HCT116 (cell line): ENCODE results near the gene SERTAD2. TPM values are rescaled to one million over a fixed set of nuclear protein-coding genes. Genes with fewer than 3 reads are reported as not detected.

ENCODE experiments used
- ATAC-seq: fragments of 200-7000 bp; cut with Tn5 transposase; 2 replicates; pipeline ENCODE4 v1.9.1; 2020; ENCODE audit warnings: mild to moderate bottlenecking, moderate library complexity
- BruUV-seq: library from RNA; stranded (reverse); fragments of 400-500 nt; replicated peaks from 2 replicates; lab custom pipeline; 2021; lab: Mats Ljungman, UMichigan
- CTCF ChIA-PET: fragments of 300-600 bp; sonication (Branson Sonifier 250); formaldehyde crosslinking; loops from one replicate; lab custom pipeline; 2021; ENCODE audit warnings: antibody characterized with exemption; lab: Charles Lee
- POLR2A ChIA-PET: fragments of 300-600, 350-600 bp; sonication (Branson Sonifier 250); formaldehyde crosslinking; loops from one replicate; lab custom pipeline; 2021; ENCODE audit warnings: antibody characterized with exemption; lab: Charles Lee
- RAD21 ChIA-PET, 2 experiments: fragments of 300-600 bp; sonication (Branson Sonifier 250); formaldehyde crosslinking; loops; one replicate each; lab custom pipeline; 2023; ENCODE audit warnings: low total read pairs in 2 of 2; ENCODE audit not compliant: uncharacterized antibody in 2 of 2, unreplicated experiment in 2 of 2, low non-redundant PET in 1 of 2; lab: Charles Lee
- DNase-seq: peaks from one replicate; pipeline ENCODE4 v3.0.0-alpha.2; 2010; ENCODE audit warnings: low read depth, low spot score
- H2AFZ ChIP-seq: fragments of 200-600 bp; shearing (Covaris generic), sonication (generic); 2 replicates; pipeline ENCODE4 v1.6.1; 2017; ENCODE audit warnings: low read depth, mixed run types, mixed read lengths, antibody characterized with exemption, low read length; ENCODE audit not compliant: poor library complexity, severe bottlenecking
- H3K27ac ChIP-seq: 2 replicates; pipeline ENCODE4 v1.5.1; 2012; ENCODE audit warnings: low read depth, low read length
- H3K27me3 ChIP-seq: fragments of 200-600 bp; sonication (generic); 2 replicates; pipeline ENCODE4 v1.6.1; 2016; ENCODE audit warnings: mixed run types, low read length, mixed read lengths; ENCODE audit not compliant: insufficient read depth
- H3K36me3 ChIP-seq, 2 experiments: fragments of 200-500 bp in 1 of 2; fragments of 200-600 bp in 1 of 2; sonication (Bioruptor generic) in 1 of 2; sonication (generic) in 1 of 2; 2 replicates each; pipeline versions ENCODE4 v1.5.1 to v1.6.1; 2014 to 2016; ENCODE audit warnings: low read length in 2 of 2, inconsistent platforms in 1 of 2, mixed read lengths in 1 of 2, mixed run types in 1 of 2; ENCODE audit not compliant: insufficient read depth in 2 of 2, control insufficient read depth in 1 of 2
- H3K4me1 ChIP-seq, 2 experiments: fragments of 200-600 bp in 1 of 2; sonication (generic) in 1 of 2; 2 replicates each; pipeline versions ENCODE4 v1.5.1 to v1.6.1; 2012 to 2017; ENCODE audit warnings: low read length in 2 of 2, inconsistent platforms in 1 of 2, mild to moderate bottlenecking in 1 of 2, mixed read lengths in 1 of 2, mixed run types in 1 of 2, moderate library complexity in 1 of 2; ENCODE audit not compliant: insufficient read depth in 2 of 2, control insufficient read depth in 1 of 2
- H3K4me2 ChIP-seq: fragments of 200-600 bp; sonication (generic); 2 replicates; pipeline ENCODE4 v1.6.1; 2017; ENCODE audit warnings: mixed run types, low read length, mixed read lengths
- H3K4me3 ChIP-seq, 2 experiments: fragments of 200-600 bp in 1 of 2; sonication (generic) in 1 of 2; replicated peaks in 1 of 2; 2 replicates each; pipeline ENCODE4 v1.5.1; 2011 to 2016; ENCODE audit warnings: low read length in 2 of 2, control low read depth in 1 of 2, low read depth in 1 of 2, mild to moderate bottlenecking in 1 of 2, mixed read lengths in 1 of 2, mixed run types in 1 of 2
- H3K79me2 ChIP-seq: fragments of 200-600 bp; sonication (generic); 2 replicates; pipeline ENCODE4 v1.6.1; 2017; ENCODE audit warnings: mild to moderate bottlenecking, mixed run types, low read length, moderate library complexity, mixed read lengths; ENCODE audit not compliant: insufficient read depth
- H3K9ac ChIP-seq: fragments of 200-600 bp; sonication (generic); 2 replicates; pipeline ENCODE4 v1.6.1; 2016; ENCODE audit warnings: low read length, mixed read lengths
- H3K9me2 ChIP-seq: fragments of 200-600 bp; sonication (generic), shearing (Covaris generic); 2 replicates; pipeline ENCODE4 v1.6.1; 2017; ENCODE audit warnings: mixed run types, mild to moderate bottlenecking, moderate library complexity; ENCODE audit not compliant: insufficient read depth
- H3K9me3 ChIP-seq, 2 experiments: fragments of 200-500 bp in 1 of 2; fragments of 200-600 bp in 1 of 2; sonication (Bioruptor generic) in 1 of 2; sonication (generic) in 1 of 2; 2 replicates each; pipeline ENCODE4 v1.6.1; 2014 to 2017; ENCODE audit warnings: low read length in 2 of 2, mixed read lengths in 2 of 2, inconsistent platforms in 1 of 2, low read depth in 1 of 2, mild to moderate bottlenecking in 1 of 2, mixed run types in 1 of 2, moderate library complexity in 1 of 2; ENCODE audit not compliant: control insufficient read depth in 1 of 2, insufficient read depth in 1 of 2
- H4K20me1 ChIP-seq: fragments of 200-600 bp; sonication (generic), shearing (Covaris generic); 2 replicates; pipeline ENCODE4 v1.6.1; 2017; ENCODE audit warnings: mixed run types, mild to moderate bottlenecking, moderate library complexity; ENCODE audit not compliant: insufficient read depth
- CBX3 ChIP-seq: IDR thresholded peaks from 2 replicates; pipeline ENCODE4 v1.6.1; 2012; ENCODE audit warnings: low read depth
- CEBPB ChIP-seq: IDR thresholded peaks from 2 replicates; pipeline ENCODE4 v1.6.1; 2012; ENCODE audit warnings: low read depth
- EGR1 ChIP-seq: IDR thresholded peaks from 2 replicates; pipeline ENCODE4 v1.6.1; 2012; ENCODE audit warnings: low read depth
- ELF1 ChIP-seq: IDR thresholded peaks from 2 replicates; pipeline ENCODE4 v1.6.1; 2012; ENCODE audit warnings: low read depth, borderline replicate concordance
- EZH2 ChIP-seq: fragments of 200-600 bp; sonication (generic); IDR thresholded peaks from 2 replicates; pipeline ENCODE4 v1.6.1; 2017; ENCODE audit warnings: antibody characterized with exemption, mixed run types
- EZH2phosphoT487 ChIP-seq: fragments of 200-600 bp; IDR thresholded peaks from 2 replicates; pipeline ENCODE4 v1.6.1; 2018; ENCODE audit warnings: antibody characterized with exemption, borderline replicate concordance
- POLR2A ChIP-seq: IDR thresholded peaks from 2 replicates; pipeline ENCODE4 v1.7.0; 2011; ENCODE audit warnings: borderline replicate concordance; ENCODE audit not compliant: insufficient read depth, insufficient read length; ENCODE audit errors: extremely low read depth
- SP1 ChIP-seq: IDR thresholded peaks from 2 replicates; pipeline ENCODE4 v1.6.1; 2012; ENCODE audit warnings: low read depth
- ZFX ChIP-seq: fragments of 450-650 bp; IDR thresholded peaks from 2 replicates; pipeline ENCODE4 v1.6.1; 2017
- intact Hi-C: fragments of 100-400 bp; cut with micrococcal nuclease; formaldehyde crosslinking; loops from 2 replicates; pipeline ENCODE4 v1.10.0; 2022
- total RNA-seq: library from RNA; stranded (reverse); gene quantifications from one replicate; pipeline ENCODE4 v1.2.1, GENCODE V29; 2021; ENCODE audit not compliant: unreplicated experiment
- TF ChIP-seq, protein P1 (sequence below): IDR thresholded peaks from 2 replicates; pipeline ENCODE4 v1.6.1; 2012
- TF ChIP-seq, protein P2 (sequence below): IDR thresholded peaks from 2 replicates; pipeline ENCODE4 v1.6.1; 2011; ENCODE audit warnings: mild to moderate bottlenecking, low read length, moderate library complexity; ENCODE audit not compliant: insufficient replicate concordance; ENCODE audit errors: extremely low read depth

The SERTAD2 gene
- total RNA-seq, 1 experiment from 2014 or later, result 80.1 TPM

DNA sequence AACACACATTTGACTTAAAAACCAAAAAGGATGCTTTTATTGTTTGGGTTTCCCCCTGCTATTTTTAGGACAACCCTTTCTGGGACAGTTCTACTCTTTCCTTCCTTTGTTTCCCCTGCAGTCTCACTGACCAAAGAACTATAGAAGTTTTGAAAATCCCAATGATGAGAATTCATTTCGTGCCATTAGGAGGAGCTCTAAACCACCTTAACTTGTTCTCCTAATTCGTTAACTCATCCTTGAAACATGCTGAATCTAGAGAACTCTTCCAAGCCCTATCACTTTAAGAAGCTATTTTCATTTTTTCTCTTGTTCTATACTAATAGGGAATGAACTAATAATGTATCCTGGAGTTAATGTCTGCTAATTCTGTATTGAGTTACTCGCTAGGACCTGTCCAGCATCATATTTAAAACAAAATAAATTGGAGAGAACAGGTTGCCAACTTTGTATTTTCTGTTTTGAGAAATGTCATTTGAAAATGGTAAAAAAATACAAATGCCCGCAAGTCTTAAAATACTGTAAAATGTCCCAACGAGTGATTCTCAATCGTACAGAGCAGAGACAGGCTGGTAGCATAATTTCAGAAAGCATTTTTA lies 66.7 kb downstream of the SERTAD2 start (continued):
- TF ChIP-seq, protein P1, sequence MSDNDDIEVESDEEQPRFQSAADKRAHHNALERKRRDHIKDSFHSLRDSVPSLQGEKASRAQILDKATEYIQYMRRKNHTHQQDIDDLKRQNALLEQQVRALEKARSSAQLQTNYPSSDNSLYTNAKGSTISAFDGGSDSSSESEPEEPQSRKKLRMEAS, result 0 out of 2 replicates have a peak, but pooled peaks have one; percentile 22
- TF ChIP-seq, all 23 proteins: peak for 3

DNA sequence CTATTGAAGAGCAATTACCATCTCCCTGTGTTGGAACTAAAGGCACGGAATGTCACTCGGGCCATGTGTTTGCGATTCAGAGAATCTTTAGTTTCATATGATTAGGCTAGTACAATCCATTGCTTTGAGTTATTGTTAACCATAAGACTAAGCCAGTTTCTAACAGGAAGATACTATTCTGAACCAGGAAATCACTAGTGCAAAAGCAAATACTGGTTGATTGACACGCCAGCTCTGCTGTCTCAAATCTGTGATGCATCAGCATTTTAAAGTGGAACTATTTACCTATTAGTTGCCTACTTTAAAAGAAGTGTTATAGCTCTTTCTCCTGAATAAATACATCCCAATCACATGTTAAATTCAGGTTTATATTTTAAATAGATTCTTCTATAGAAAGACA lies 67.7 kb downstream of the SERTAD2 start:
- no peak overlapping the region for H3K27ac ChIP-seq
- no peaks in the 10 kb centered on the region for H3K9me3 ChIP-seq
- ATAC-seq (no peak), DNase-seq (no peak)
- no peaks in the 10 kb centered on the region for H3K79me2 ChIP-seq
- H3K9me2 ChIP-seq, result no peaks in the 10 kb centered on the region
- RAD21 ChIA-PET, result no interaction called here
- no TSS peak for BruUV-seq
- H4K20me1 ChIP-seq, result no peaks in the 10 kb centered on the region
- H2AFZ ChIP-seq, result no peak overlapping the region
- H3K4me3 ChIP-seq, result no peak overlapping the region
- H3K4me1 ChIP-seq, result no peaks in the 10 kb centered on the region
- CTCF ChIA-PET, result interaction anchor here (1.2 kb wide), 1 partner anchor 327 kb away, joined by 3 read pairs; no protein-coding TSS in a partner anchor
- intact Hi-C loops, result loop anchor here (2.0 kb wide), 1 partner anchor 327 kb away; no protein-coding TSS in a partner anchor
- TF ChIP-seq CEBPB (no peak), CBX3 (no peak)
- H3K36me3 ChIP-seq, result peaks cover 0 to 10% of the 10 kb centered on the region in 2 experiments; a peak in 3 of 4 replicates
- no peak overlapping the region for H3K4me2 ChIP-seq
- POLR2A ChIA-PET, result no interaction called here
- H3K9ac ChIP-seq, result no peak overlapping the region
- H3K27me3 ChIP-seq, result no peaks in the 10 kb centered on the region

DNA sequence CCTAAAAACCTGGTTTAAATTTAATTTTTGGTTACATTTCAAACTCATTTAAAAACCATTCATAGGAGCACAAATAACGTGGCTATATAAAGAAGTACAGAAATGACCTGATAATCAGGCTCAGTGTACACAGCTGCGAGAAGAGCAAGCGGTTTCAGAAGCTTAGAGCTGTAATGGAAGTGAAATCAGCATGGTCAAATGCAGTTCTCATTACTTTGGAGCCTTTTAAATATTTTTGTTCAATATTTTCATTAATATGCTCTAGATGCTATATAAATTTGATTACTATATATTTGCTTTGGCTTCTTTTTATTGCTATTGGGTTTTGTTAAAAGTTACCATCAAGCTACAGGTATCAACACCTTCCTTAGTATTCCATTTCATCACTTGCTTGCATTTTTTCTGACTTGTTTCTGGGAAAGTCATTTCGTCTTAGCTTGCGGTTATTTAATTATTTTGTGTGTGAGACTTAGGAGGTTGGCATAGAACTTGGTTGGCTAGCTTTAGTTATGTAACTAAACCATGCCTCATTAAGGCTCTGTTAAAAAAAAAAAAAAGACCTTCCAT lies 70.9 kb downstream of the SERTAD2 start:
- POLR2A ChIA-PET, result no interaction called here
- H3K9me3 ChIP-seq, result no peaks in the 10 kb centered on the region
- intact Hi-C loops, result no loop called here
- peaks cover 0 to 7% of the 10 kb centered on the region in 2 experiments; a peak in 2 of 4 replicates for H3K36me3 ChIP-seq
- no peak for ATAC-seq
- DNase-seq, result no peak
- CTCF ChIA-PET, result interaction anchor here (0.6 to 1.2 kb wide), 3 partner anchors 12 to 252 kb away, joined by 3 to 5 read pairs (median 4); no protein-coding TSS in a partner anchor
- H3K79me2 ChIP-seq, result no peaks in the 10 kb centered on the region
- no peaks in the 10 kb centered on the region for H3K9me2 ChIP-seq
- no peak overlapping the region for H3K4me2 ChIP-seq
- no peaks in the 10 kb centered on the region for H3K27me3 ChIP-seq
- H3K27ac ChIP-seq, result no peak overlapping the region
- RAD21 ChIA-PET, result interaction anchor here in 1 of 2 experiments (0.6 kb wide), 1 partner anchor 259 kb away, joined by 3 read pairs; no protein-coding TSS in a partner anchor
- BruUV-seq, result no TSS peak
- H3K4me1 ChIP-seq, result no peaks in the 10 kb centered on the region
- no peak overlapping the region for H3K4me3 ChIP-seq
- no peaks in the 10 kb centered on the region for H4K20me1 ChIP-seq
- H2AFZ ChIP-seq, result no peak overlapping the region
- H3K9ac ChIP-seq, result no peak overlapping the region
- no peak for TF ChIP-seq ZFX
- no peak for TF ChIP-seq ELF1
- no peak for TF ChIP-seq CEBPB
- no peak for TF ChIP-seq EZH2phosphoT487
- TF ChIP-seq POLR2A, result no peak
- TF ChIP-seq, protein P2, sequence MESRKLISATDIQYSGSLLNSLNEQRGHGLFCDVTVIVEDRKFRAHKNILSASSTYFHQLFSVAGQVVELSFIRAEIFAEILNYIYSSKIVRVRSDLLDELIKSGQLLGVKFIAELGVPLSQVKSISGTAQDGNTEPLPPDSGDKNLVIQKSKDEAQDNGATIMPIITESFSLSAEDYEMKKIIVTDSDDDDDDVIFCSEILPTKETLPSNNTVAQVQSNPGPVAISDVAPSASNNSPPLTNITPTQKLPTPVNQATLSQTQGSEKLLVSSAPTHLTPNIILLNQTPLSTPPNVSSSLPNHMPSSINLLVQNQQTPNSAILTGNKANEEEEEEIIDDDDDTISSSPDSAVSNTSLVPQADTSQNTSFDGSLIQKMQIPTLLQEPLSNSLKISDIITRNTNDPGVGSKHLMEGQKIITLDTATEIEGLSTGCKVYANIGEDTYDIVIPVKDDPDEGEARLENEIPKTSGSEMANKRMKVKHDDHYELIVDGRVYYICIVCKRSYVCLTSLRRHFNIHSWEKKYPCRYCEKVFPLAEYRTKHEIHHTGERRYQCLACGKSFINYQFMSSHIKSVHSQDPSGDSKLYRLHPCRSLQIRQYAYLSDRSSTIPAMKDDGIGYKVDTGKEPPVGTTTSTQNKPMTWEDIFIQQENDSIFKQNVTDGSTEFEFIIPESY, result no peak
- no peak for TF ChIP-seq SP1
- no peak for TF ChIP-seq EGR1
- TF ChIP-seq EZH2, result no peak
- no peak for TF ChIP-seq CBX3
